ENCODE measurements around the gene IFITM1.
"Not testable (repeated sequence)": the region's sequence is repeated elsewhere in the genome, so short reads cannot be mapped to it uniquely, and the experiment has no call there.

Gene IFITM1

DNA sequence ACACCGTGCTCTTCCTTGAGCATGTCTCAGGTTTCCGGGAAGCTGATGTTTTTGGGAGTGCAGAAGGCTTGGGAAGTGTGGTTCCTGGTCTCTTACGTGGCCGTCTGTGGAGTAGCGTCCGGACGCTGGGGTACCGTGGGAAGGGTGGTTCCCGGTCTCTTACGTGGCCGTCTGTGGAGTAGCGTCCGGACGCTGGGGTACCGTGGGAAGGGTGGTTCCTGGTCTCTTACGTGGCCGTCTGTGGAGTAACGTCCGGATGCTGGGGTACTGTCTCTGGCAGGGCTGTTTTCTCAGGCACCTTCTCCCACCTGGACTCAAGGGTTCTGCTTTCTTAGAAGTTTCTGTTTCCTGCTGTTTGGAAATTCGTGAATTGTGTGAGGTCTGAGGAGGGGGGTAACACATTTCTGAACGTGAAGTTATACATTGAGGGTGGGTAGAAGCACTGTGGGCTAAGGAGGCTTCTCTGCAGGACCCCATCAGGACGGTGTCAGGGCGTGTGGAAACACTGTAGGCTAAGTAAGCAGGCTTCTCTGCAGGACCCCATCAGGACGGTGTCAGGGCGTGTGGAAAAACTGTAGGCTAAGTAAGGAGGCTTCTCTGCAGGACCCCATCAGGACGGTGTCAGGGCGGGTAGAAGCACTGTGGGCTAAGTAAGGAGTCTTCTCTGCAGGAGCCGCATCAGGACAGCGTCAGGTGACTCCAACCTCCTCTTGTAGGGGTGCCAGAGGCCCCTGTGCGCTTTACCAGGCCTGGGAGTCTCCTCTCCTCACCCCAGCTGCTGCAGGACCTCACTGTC lies 12.2 kb downstream of the IFITM1 start:
- DNase-seq (ENCODE audit: low read depth in 2 of 2, low spot score in 1 of 2), result no peak

DNA sequence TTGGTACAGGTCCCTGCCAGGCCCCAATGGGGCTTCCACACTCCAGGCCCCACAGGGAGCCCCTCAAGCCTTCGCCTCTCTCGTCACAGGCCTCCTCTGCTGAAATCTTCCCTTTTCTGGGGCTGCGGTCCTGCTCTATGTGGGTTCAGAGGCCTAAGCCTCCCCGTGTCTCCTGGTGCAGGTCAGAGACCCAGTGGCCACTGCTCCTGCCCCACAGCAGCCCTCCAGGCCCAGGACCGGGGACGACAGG lies 12.7 kb downstream of the IFITM1 start:
- no peak for DNase-seq (ENCODE audit: low read depth in 2 of 2, low spot score in 1 of 2)

DNA sequence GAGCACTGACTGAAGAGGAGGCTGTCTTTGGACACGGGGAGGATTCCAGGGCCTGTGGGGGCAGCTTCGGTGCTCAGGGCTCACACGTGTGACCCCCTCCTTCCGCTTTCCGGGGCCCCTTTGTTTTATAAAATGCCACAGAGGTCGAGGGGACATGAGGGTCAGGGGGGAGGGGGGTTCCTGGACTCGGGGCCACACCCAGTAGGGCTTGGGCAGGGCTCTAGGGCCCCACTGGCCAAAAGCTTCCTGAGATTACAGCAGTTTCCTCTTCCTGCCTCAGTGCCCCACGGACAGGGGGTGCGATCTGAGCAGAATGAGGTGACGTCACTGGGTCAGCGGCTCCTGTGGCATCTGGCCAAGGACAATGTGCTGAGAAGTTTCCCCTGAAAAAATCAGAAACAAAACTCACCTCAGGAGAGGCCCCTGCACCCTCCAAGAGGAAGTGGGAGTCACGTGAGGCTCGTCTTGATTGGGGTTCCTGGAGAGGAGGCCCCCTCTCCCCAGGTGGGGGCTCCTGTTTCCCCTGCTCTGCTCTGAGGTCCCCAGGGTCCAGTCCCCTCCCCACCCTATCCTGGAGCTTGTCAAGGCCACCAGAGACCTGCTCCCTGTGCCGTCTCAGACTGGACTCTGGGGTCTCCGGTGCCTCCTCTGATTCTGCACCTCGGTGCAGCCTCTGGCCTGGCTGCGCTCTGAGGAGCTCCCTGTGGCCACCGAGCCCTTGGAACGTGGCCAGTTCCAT lies 13.2 kb downstream of the IFITM1 start:
- no peak for DNase-seq (ENCODE audit: low read depth in 2 of 2, low spot score in 1 of 2)

DNA sequence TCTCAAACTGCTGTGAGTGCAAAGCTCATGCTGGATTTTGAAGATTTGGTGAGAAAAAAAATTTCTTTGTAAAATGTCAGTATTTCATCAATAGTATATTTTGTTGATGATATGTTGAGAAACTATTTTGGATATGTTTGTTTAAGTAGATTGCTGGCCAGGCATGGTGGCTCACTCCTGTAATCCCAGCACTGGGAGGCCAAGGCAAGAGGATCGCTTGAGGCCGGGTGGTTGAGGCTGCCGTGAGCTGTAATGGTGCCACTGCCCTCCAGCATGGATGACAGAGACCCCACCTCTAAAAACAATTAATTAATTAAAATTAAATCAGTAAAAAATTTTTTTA lies 13.7 kb downstream of the IFITM1 start:
- DNase-seq (ENCODE audit: low read depth in 2 of 2, low spot score in 1 of 2), result no peak

DNA sequence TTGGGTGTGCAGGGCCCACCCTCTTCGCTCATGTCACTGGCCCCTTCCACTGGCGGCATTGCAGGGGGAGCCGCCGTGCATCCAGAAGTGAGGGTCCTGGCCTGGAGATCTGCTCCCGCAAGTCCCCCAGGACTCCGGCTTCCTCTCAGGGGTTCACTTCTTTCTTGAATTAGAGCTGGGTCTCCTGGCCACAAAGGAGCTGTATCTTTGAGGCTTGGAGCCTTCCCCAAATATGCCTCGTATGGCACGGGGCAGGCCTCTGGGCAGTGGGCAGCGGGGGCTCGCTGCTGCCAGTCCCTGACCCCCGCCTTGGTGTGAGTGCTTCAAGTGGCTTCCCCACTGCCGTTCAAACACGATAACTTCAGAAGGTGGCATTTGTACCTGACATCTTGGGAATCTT lies 14.2 kb downstream of the IFITM1 start:
- no peak for DNase-seq (ENCODE audit: low read depth in 2 of 2, low spot score in 1 of 2)

DNA sequence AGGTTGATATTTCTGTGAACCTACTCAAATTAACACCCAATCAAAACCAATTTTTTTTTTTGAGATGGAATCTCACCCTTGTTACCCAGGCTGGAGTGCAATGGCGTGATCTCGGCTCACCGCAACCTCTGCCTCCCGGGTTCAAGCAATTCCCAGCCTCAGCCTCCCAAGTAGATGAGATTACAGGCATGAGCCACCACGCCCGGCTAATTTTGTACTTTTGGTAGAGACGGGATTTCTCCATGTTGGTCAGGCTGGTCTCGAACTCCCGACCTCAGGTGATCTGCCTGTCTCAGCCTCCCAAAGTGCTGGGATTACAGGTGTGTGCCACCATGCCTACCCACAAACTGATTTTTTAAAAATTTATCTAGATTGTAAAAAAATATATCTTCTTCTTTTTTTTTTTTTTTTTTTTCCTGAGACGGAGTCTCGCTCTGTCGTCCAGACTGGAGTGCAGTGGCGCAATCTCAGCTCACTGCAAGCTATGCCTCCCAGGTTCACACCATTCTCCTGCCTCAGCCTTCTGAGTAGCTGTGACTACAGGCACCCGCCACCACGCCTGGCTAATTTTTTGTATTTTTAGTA lies 14.8 kb downstream of the IFITM1 start:
- not testable (repeated sequence) for DNase-seq (ENCODE audit: low read depth in 2 of 2, low spot score in 1 of 2)

DNA sequence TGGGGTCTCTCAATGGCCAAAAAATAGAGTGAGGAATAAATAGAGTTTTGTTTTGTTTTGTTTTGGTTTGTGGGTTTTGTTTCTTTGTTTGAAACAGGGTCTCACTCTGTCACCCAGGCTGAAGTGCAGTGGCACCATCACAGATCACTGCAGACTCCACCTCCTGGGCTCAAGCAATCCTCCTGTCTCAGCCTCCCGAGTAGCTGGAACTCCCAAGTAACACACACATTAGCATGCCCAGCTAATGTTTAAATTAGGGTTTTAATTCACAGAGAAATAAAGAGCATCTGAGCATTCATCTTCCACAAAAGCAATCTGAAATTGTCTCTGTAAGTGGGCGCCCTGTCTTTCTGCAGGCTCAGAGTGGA lies 16.0 kb downstream of the IFITM1 start:
- no peak for DNase-seq (ENCODE audit: low read depth in 2 of 2, low spot score in 1 of 2)

DNA sequence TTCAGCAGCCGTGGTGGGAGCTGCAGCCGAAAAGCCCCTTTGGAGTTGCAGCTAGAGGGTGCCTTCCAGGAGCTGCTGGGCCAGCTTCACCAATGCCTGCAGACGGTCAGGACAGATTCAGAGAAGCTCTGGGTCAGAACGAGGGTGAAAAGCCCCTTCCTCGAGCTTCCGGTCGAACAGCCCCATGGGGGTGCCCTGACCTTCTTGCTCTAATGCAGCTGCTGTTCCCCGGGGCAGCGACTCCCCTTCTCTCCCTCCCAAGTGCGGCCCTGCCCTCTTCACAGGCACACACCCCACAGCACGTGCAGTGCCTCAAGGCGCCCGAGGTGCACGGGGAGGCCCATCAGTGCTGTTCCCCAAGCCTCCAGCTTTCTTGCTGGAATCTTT lies 16.5 kb downstream of the IFITM1 start:
- no peak for DNase-seq (ENCODE audit: low read depth in 2 of 2, low spot score in 1 of 2)

DNA sequence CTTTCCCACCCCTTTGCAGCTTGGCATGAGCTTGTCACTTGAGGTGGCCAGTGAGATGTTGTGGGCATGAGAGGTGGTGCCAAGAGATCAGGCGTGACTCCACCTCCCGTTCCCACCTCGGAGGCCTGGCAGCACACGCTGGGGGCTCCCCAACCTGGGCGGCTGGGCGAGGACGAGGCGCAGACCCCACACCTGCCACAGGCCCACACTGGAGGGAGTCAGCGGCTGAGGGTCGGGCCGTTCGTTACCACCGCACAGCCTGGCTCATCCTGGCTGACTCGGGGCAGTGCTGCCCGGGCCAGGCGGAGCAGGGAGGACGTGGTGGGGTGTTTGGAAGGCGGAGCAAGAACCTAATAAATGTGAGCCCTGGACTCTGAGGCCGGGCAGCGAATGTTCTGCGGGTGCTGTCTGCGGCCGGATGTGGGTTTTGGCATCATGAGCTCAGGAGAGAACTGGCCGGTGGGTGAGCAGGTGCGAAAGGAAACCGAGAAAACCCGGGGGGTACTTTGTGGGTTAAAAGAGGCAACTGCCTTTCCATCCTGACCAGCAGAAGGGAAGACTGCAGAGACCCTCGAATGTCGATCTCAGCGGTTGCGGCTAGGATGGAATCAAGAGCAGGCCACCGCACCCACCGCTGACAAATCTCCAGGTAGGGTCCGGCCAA lies 17.0 kb downstream of the IFITM1 start:
- DNase-seq (ENCODE audit: low read depth in 2 of 2, low spot score in 1 of 2), result no peak

DNA sequence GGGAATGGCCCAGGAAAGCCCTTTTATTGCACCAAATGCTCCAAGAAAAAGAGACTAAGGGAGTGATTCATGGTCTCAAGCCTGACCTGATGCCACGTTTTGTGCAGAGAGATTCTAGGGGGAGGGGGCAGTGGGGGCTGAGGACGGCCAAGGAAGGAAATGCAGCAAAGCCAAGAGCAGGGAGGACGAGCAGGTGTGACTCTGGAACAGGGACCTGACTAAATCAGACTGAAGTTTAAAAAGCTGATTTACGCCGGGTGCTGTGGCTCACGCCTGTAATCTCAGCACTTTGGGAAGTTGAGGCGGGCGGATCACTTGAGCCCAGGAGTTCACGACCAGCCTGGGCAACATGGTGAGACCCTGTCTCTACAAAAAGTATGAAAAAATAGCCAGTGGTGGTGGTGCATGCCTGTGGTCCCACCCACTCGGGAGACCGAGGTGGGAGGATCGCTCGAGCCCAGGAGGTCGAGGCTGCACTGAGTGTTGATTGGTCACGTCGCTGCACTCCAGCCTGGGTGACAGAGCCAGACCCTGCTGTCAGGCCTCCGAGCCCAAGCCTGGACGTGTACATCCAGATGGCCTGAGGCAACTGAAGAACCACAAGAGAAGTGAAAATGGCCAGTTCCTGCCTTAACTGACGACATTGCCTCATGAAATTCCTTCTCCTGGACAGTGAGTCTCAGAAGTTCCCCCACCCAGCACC lies 17.7 kb downstream of the IFITM1 start:
- no peak for DNase-seq (ENCODE audit: low read depth in 2 of 2, low spot score in 1 of 2)

DNA sequence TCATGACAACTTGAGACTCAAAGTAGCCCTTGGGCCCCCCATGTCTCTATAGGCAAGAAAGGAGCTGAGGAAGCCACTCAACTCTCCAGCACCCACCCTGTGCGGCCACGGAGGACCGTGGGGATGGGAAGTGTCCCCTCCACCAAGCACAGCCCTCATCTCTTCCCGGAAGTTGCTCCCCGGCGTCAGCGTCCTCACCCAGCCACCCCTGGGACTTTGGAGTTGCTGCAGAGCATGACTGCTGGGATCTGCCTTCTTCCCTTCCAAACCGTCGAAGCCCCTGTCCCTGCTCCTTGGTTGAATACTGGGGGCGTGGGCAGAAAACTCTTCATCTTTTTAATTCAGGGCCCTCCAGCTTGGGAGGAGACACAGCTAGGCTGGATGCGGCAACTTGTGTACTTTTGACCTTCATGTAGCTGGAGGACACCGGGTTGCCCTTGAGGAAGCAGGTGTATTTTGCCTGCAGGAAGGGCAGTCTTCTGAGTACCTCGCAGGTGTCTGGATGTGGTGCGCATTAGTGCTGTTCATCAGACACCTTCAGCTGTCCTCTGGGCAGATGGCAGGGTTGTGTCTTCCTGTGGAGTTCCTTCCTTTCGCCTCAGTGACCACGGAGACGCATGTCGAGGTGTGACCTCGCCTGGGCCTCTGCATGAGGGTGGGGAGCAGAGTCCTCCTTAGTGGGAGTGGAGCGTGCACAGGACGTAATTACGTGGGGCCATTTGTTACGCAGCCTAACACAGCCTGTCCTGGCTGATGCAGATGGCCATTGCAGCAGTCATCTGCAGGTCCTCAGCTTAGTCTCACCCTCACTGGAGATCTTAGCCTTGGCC lies 19.0 kb downstream of the IFITM1 start:
- no peak for DNase-seq (ENCODE audit: low read depth in 2 of 2, low spot score in 1 of 2)

DNA sequence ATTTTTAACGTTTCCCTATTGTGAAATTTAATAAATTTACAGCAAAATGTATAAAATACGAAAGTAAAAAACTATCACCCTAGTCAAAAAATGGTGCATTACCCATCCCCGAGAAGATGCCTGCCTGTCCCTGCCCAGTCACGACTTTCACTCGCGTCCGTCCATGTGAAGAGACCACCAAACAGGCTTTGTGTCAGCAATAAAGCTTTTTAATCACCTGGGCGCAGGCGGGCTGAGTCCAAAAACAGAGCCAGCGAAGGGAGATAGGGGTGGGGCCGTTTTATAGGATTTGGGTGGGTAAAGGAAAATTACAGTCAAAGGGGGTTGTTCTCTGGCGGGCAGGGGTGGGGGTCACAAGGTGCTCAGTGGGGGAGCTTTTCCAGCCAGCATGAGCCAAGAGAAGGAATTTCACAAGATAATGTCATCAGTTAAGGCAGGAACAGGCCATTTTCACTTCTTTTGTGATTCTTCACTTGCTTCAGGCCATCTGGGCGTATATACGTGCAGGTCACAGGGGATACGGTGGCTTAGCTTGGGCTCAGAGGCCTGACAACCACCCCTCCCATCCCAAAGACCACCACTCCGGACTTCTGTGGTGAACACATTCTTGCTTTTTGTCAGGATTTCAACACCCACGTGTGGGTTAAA lies 19.9 kb downstream of the IFITM1 start:
- not testable (repeated sequence) for DNase-seq (ENCODE audit: low read depth in 2 of 2, low spot score in 1 of 2)

DNA sequence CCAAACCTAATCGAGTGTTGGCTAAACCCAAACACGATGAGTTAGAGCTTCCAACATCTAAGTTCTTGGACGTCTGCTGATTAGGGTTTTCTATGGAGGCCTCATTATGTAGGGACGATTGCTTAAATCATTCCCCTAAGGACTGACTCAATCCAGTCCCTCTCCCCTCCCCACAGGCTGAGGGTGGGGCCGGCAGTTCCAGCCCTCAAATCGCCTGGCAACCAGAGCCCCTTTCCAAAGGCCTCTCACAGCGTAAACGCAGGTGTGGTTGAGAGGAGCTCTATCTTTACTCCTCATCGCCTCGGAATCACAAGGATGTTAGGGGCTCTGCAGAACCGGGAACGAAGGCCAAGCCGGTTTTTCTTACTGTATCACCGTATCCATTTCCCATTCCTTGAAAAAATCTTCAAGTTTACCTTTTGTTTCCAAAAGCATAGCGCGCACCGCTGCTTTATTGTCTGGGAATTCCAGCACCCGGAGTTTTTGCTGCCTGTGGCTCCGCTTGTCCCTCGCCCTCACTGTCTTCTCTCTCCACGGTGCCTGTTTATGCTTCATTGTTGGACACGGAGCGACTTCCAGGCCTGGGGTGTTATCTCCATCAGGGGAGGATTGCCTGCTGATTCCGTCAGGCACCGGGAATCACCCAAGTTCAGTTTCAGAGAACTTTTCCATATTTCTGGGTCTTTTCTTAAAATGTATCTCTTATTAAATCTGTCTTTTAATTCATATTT lies 20.6 kb downstream of the IFITM1 start:
- DNase-seq (ENCODE audit: low read depth in 2 of 2, low spot score in 1 of 2), result no peak

DNA sequence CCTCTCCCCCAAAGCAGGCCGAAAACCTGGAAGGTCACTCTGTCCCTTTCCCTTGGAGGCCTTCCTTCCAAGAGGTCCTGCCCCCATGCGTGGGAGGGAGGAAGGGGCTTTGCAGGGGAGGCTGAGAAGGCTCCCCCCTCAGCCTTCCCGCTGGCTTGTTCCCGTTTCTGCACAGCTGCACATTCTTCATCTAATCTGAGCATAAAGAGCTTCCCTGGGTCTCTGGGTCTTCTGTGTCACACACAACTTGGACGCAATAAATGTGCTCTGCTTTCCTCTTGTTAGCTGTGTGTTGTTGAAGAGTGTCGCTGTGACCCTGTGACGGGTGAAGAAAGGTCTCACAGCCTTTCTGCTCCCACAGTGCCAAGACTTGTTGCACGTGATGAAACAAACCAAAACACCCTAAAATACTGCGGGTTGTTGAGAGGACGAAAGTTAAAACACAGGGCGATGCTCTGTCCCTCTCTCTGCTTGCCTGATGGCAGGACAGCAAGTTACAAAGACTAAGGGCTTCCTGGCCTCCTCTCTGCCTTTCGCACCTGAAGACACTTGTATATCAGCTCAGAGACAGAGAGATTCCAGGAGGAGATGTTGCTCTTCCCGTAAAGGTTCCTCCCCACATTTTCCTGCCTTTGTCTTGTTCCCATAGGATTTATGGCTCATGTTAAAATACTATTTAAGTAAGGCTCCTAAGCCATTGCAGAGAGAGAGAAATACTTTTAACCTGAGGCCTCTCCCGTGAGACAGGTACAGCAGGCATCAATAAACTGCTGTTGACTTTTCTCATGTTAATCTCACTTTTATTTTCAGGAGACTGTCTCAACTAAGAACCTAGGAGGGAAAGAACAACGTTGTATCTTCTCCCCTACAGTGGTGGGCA lies 22.2 kb downstream of the IFITM1 start:
- no peak for DNase-seq (ENCODE audit: low read depth in 2 of 2, low spot score in 1 of 2)

DNA sequence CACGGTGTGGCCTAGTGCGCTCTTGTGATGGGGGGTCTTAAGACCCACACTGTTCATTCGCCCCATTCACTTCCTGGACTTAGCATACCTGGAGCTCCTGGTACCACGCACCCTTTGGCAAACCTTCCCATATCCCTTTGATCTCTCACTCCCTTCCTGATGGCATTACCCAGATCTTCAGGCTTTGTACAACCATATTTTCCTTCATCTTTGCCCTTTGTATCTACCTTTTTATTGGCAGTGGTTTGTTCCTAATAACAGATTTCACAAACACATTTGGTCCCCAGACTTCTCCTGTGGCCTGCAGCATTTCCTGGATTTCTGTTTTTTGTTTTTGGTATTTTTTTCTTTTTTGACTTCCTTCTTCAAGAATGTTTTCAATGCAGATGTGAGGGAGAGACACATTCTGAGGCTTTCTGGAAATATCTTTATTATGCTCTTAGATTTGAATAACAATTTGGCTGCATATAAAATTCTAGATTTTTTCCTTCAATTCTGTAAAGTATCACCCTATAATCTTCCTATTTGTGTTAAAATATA lies 22.9 kb downstream of the IFITM1 start:
- no peak for DNase-seq (ENCODE audit: low read depth in 2 of 2, low spot score in 1 of 2)

DNA sequence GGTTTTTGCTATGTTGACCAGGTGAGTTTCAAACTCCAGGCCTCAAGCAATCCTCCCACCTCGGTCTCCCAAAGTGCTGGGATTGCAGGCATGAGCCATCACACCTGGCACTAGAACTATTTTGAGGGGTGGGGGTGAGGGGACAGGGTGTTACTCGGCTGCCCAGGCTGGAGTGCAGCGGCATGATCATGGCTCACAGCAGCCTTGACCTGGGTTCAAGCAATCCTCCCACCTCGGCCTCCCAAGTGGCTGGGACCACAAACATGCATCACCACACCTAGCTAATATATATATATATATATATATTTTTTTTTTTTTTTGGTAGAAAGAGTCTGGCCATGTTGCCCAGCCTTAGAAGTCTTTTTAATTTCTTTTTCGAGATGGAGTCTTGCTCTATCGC lies 23.9 kb downstream of the IFITM1 start:
- no peak for DNase-seq (ENCODE audit: low read depth in 2 of 2, low spot score in 1 of 2)

DNA sequence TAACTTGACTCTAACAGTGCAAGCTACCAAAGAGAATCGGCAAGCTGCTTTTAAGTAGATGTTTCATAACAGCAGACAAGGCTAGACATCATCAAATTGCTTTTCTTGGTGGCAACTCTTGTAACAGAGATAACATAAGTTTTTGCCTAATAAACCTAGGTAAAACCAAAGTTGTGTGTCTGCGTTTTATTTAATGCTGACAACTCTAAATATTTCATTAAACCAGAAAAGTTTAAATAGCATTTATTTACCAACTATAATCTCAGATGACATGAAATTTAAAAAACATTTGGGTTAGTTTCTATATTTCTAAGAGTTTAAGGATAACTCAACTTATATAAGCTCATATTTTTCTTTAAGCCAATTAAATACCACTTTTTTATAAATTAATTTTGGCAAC lies 26.1 kb downstream of the IFITM1 start:
- DNase-seq (ENCODE audit: low read depth in 2 of 2, low spot score in 1 of 2), result no peak

Data from stimulated activated CD8-positive, alpha-beta memory T cell treated with anti-CD3 and anti-CD28 coated beads, Interleukin-4, amount 100 ng/mL, for 4 hours (primary cell).